SK-N-SH (cell line): ENCODE data around the gene ZNF189.

Source experiments
- EZH2phosphoT487 ChIP-seq: fragments of 200-600 bp; sonication (generic); IDR thresholded peaks from 2 replicates; pipeline ENCODE4 v1.6.1; 2017; ENCODE audit warnings: low read depth, mixed run types, mild to moderate bottlenecking, antibody characterized with exemption, moderate library complexity, borderline replicate concordance
- GABPA ChIP-seq: IDR thresholded peaks from 2 replicates; pipeline ENCODE4 v1.4.0; 2012; ENCODE audit warnings: low read depth, mild to moderate bottlenecking
- MXI1 ChIP-seq: IDR thresholded peaks from 2 replicates; pipeline ENCODE4 v1.6.1; 2012; ENCODE audit warnings: mild to moderate bottlenecking, low read depth, low read length, improper control_type of control experiment
- POLR2AphosphoS5 ChIP-seq: IDR thresholded peaks from 2 replicates; pipeline ENCODE4 v1.6.1; 2012; ENCODE audit warnings: low read depth, low read length
- RAD21 ChIP-seq: IDR thresholded peaks from 2 replicates; pipeline ENCODE4 v1.6.1; 2012; ENCODE audit warnings: mild to moderate bottlenecking, low read length
- RCOR1 ChIP-seq: fragments of 150-350 bp; IDR thresholded peaks from 2 replicates; pipeline ENCODE4 v1.6.1; 2017; ENCODE audit warnings: antibody characterized with exemption, low read length
- REST ChIP-seq: IDR thresholded peaks from 2 replicates; pipeline ENCODE4 v1.6.1; 2012; ENCODE audit warnings: mild to moderate bottlenecking, low read depth, low read length, moderate library complexity
- SIN3A ChIP-seq: IDR thresholded peaks from 2 replicates; pipeline ENCODE4 v1.6.1; 2012; ENCODE audit warnings: low read depth, mild to moderate bottlenecking, low read length, moderate library complexity, borderline replicate concordance
- USF1 ChIP-seq: IDR thresholded peaks from 2 replicates; pipeline ENCODE4 v1.4.0; 2012; ENCODE audit warnings: low read depth, borderline replicate concordance
- YY1 ChIP-seq: IDR thresholded peaks from 2 replicates; pipeline ENCODE4 v1.4.0; 2012; ENCODE audit warnings: low read depth, mild to moderate bottlenecking
- ZBTB33 ChIP-seq: IDR thresholded peaks from 2 replicates; pipeline ENCODE4 v1.4.0; 2012; ENCODE audit warnings: low read depth, borderline replicate concordance
- TF ChIP-seq, protein P1 (sequence below): fragments of 200-600 bp; sonication (generic); IDR thresholded peaks from 2 replicates; pipeline ENCODE4 v1.6.1; 2017; ENCODE audit warnings: antibody characterized with exemption, mild to moderate bottlenecking, moderate library complexity
- TF ChIP-seq, protein P2 (sequence below): IDR thresholded peaks from 2 replicates; pipeline ENCODE4 v1.4.0; 2012; ENCODE audit warnings: low read depth

GRCh38 chr9:101399643-101399970, 956 bp downstream of the ZNF189 start:
- no peak for TF ChIP-seq YY1
- TF ChIP-seq, protein P1, sequence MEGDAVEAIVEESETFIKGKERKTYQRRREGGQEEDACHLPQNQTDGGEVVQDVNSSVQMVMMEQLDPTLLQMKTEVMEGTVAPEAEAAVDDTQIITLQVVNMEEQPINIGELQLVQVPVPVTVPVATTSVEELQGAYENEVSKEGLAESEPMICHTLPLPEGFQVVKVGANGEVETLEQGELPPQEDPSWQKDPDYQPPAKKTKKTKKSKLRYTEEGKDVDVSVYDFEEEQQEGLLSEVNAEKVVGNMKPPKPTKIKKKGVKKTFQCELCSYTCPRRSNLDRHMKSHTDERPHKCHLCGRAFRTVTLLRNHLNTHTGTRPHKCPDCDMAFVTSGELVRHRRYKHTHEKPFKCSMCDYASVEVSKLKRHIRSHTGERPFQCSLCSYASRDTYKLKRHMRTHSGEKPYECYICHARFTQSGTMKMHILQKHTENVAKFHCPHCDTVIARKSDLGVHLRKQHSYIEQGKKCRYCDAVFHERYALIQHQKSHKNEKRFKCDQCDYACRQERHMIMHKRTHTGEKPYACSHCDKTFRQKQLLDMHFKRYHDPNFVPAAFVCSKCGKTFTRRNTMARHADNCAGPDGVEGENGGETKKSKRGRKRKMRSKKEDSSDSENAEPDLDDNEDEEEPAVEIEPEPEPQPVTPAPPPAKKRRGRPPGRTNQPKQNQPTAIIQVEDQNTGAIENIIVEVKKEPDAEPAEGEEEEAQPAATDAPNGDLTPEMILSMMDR = no peak
- no peak for TF ChIP-seq USF1
- TF ChIP-seq SIN3A = no peak
- TF ChIP-seq RAD21 = no peak
- TF ChIP-seq POLR2AphosphoS5 = no peak
- TF ChIP-seq MXI1 = no peak
- TF ChIP-seq, protein P2, sequence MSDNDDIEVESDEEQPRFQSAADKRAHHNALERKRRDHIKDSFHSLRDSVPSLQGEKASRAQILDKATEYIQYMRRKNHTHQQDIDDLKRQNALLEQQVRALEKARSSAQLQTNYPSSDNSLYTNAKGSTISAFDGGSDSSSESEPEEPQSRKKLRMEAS = no peak
- no peak for TF ChIP-seq GABPA
- TF ChIP-seq REST = no peak
- TF ChIP-seq RCOR1 = no peak
- no peak for TF ChIP-seq EZH2phosphoT487
- no peak for TF ChIP-seq ZBTB33
